Heart left ventricle (tissue), 16 donors: ENCODE data around the gene HRH4. TPM values are rescaled to one million over a fixed set of nuclear protein-coding genes. Genes with fewer than 3 reads are reported as not detected.

Experiments
- ATAC-seq, 4 donors: fragments of 200-7000 bp; cut with Tn5 transposase; one replicate each; pipeline ENCODE4 v1.9.1; 2020 to 2022; ENCODE audit warnings: moderate library complexity in 4 of 4, mild to moderate bottlenecking in 3 of 4, moderate number of reproducible peaks in 1 of 4
- DNase-seq, 5 donors: peaks; one replicate each; pipeline ENCODE4 v3.0.0-alpha.2; 2020
- H3K27ac ChIP-seq, 12 donors: fragments of 200-600 bp; sonication (generic) in 4 of 12; one replicate each; pipeline versions ENCODE4 v1.5.0 to v1.8.0; 2016 to 2022; ENCODE audit warnings: mild to moderate bottlenecking in 2 of 12
- H3K27me3 ChIP-seq, 9 donors: fragments of 200-600 bp; sonication (generic) in 2 of 9; one replicate each; pipeline versions ENCODE4 v1.5.1 to v1.8.0; 2016 to 2022; ENCODE audit warnings: mild to moderate bottlenecking in 3 of 9
- H3K36me3 ChIP-seq, 9 donors: fragments of 200-600 bp; sonication (generic) in 2 of 9; one replicate each; pipeline versions ENCODE4 v1.5.0 to v1.8.0; 2018 to 2022; ENCODE audit warnings: mild to moderate bottlenecking in 2 of 9
- H3K4me1 ChIP-seq, 12 donors: fragments of 200-600 bp; sonication (generic) in 4 of 12; one replicate each; pipeline versions ENCODE4 v1.5.0 to v1.8.0; 2016 to 2022; ENCODE audit warnings: mild to moderate bottlenecking in 3 of 12
- H3K4me3 ChIP-seq, 12 donors: fragments of 200-600 bp; sonication (generic) in 4 of 12; one replicate each; pipeline versions ENCODE4 v1.5.0 to v1.8.0; 2017 to 2022; ENCODE audit warnings: mild to moderate bottlenecking in 9 of 12, moderate library complexity in 4 of 12
- H3K9me3 ChIP-seq, 12 donors: fragments of 200-600 bp; sonication (generic) in 4 of 12; one replicate each; pipeline versions ENCODE4 v1.5.0 to v1.8.0; 2016 to 2022; ENCODE audit warnings: mild to moderate bottlenecking in 1 of 12
- POLR2A ChIP-seq, 2 donors: fragments of 450-650 bp; IDR thresholded peaks; one replicate each; pipeline ENCODE4 v1.6.1; 2017; ENCODE audit warnings: antibody characterized with exemption in 2 of 2, mild to moderate bottlenecking in 2 of 2, moderate library complexity in 2 of 2
- WGBS, 4 donors: extraction: QIAGEN DNeasy Blood & Tissue Kit in 2 of 4; methylation state at CpG; one replicate each; pipeline versions ENCODE4 v1.1.5 to v1.1.7; 2013 to 2018; 5-methylcytosine and 5-hydroxymethylcytosine counted together
- intact Hi-C, 10 donors: fragments of 100-400 bp; cut with DNase I; formaldehyde crosslinking; loops; one replicate each; pipeline versions ENCODE4 v1.11.1 to v1.14.2; 2022
- polyA plus RNA-seq, 2 donors: library from polyadenylated mRNA; stranded (reverse); fragments of 200-250 nt; gene quantifications; one replicate each; pipeline ENCODE4 v1.2.3, GENCODE V29; 2013
- total RNA-seq, 9 donors: library from RNA; depleted of rRNA in 2 of 9; stranded (reverse); fragments of >200 nt in 2 of 9; fragmentation: NEBNext Ultra II Directional in 3 of 9; extraction: Animal tissue kit (Norgen Biotek cat#: 25700) in 3 of 9; gene quantifications; one replicate each; pipeline versions ENCODE4 v1.1.0 to v1.2.4, GENCODE V29; 2016 to 2023
- TF ChIP-seq, protein P1 (sequence below), 12 donors: fragments of 200-600 bp; sonication (generic) in 4 of 12; IDR thresholded peaks; one replicate each; pipeline versions ENCODE4 v1.5.0 to v1.8.0; 2018 to 2022; ENCODE audit warnings: antibody characterized with exemption in 12 of 12, mild to moderate bottlenecking in 5 of 12
- donor health status: ischemic (EF 13 %, LVEDD 7.1; RV severe dilation, severe dysfunction).
- donor health status: healthy with polysubstance abuse.
- donor health status: DM: no; HTN: yes; CAD: no.
- donor health status: DM: no; HTN: no; CAD: no.
- donor health status: ischemic (EF 25% LVEDD 6.9; RV normal size, moderate dysfunction).
- donor health status: ischemic (EF 25% LVEDD 5.7; RV mildly dilated, moderate dysfunction).
- donor health status: healthy.
- donor health status: DM: yes; HTN: yes; CAD: no.
- donor health status: ischemic (EF 35%, LVEDD 5.7; RV mildly dilated, moderate dysfunction).
- donor health status: nonischemic (EF 11% LVEDD 7.7; RV severe dilation, severe dysfunction).
- donor health status: DM: yes; HTN: yes; CAD: no.
- donor health status: PGD.
- donor health status: ischemic (EF 29% LVEDD 5.4; RV normal size, mild dysfunction).
- donor health status: nonischemic (EF 23%, LVEDD 6.1; RV moderate dilation, normal function).

The HRH4 gene
- total and polyA plus RNA-seq, 11 donors = 0.16 to 0.24 (median 0.23) TPM; not detected in 8

DNA sequence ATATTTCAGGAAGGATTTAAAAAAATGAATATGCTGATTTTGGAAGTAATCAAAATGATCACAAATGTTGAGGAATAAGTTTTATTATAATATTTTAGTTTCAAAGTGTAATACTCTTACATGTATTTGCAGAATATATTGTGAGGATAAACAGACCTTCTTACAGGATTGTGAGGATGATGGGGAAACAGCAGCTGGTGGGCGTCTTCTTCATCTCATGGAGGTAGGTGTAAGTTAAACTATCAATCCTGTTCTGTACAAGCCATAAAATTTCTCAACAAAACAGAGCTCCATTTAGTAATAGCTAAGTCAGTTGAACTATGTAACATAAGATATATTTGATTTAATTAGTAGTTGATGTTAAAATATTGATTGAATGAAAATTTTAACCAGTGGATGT, 12.5 kb upstream of the HRH4 start:
- Histone ChIP-seq H3K27ac (no peak overlapping the region), H3K36me3 (peaks cover 0 to 100% (median 94%) of the 10 kb centered on the region in 9 donors), H3K4me3 (no peak overlapping the region), H3K27me3 (no peaks in the 10 kb centered on the region), H3K9me3 (no peaks in the 10 kb centered on the region), H3K4me1 (peaks cover 0 to 6% (median 0%) of the 10 kb centered on the region in 12 donors)
- DNase-seq = no peak
- 93 to 97% (median 95%) methylated on average over 1 of the region's 1 CpG for WGBS, 4 donors
- no peak for ATAC-seq
- no peak for TF ChIP-seq POLR2A (IDR thresholded peaks at IDR 0.05)
- TF ChIP-seq, protein P1, sequence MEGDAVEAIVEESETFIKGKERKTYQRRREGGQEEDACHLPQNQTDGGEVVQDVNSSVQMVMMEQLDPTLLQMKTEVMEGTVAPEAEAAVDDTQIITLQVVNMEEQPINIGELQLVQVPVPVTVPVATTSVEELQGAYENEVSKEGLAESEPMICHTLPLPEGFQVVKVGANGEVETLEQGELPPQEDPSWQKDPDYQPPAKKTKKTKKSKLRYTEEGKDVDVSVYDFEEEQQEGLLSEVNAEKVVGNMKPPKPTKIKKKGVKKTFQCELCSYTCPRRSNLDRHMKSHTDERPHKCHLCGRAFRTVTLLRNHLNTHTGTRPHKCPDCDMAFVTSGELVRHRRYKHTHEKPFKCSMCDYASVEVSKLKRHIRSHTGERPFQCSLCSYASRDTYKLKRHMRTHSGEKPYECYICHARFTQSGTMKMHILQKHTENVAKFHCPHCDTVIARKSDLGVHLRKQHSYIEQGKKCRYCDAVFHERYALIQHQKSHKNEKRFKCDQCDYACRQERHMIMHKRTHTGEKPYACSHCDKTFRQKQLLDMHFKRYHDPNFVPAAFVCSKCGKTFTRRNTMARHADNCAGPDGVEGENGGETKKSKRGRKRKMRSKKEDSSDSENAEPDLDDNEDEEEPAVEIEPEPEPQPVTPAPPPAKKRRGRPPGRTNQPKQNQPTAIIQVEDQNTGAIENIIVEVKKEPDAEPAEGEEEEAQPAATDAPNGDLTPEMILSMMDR (IDR thresholded peaks at IDR 0.05) = no peak
- intact Hi-C loops = no loop called here

DNA sequence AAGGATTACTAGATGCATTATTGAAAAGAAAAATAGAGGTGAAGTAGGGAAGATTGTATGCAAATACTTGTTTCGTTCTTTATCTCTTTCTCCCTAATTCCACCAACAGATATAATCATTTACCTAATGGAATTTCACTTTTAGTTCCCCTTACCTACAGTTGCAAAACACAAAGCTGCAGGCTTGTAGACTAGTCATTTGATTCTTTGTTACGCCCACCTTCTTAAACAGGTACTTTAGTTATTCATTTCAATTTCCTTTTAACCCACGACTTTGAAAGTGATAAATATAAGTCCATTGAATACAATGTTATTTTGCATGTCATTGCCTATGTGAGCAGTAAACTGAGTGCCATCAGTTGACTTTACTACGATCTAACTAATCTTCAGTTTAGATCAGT, 3.9 kb upstream of the HRH4 start:
- TF ChIP-seq POLR2A (IDR thresholded peaks at IDR 0.05) = no peak
- TF ChIP-seq, protein P1 (IDR thresholded peaks at IDR 0.05) = no peak
- Histone ChIP-seq H3K27me3 (no peaks in the 10 kb centered on the region), H3K27ac (no peak overlapping the region), H3K4me3 (no peak overlapping the region), H3K9me3 (no peaks in the 10 kb centered on the region), H3K36me3 (peaks cover 0 to 23% (median 12%) of the 10 kb centered on the region in 9 donors), H3K4me1 (no peaks in the 10 kb centered on the region)
- ATAC-seq (no peak), DNase-seq (no peak)
- intact Hi-C loops = no loop called here
- 94 to 95% (median 95%) methylated on average over 4 of the region's 4 CpGs for WGBS, 4 donors

DNA sequence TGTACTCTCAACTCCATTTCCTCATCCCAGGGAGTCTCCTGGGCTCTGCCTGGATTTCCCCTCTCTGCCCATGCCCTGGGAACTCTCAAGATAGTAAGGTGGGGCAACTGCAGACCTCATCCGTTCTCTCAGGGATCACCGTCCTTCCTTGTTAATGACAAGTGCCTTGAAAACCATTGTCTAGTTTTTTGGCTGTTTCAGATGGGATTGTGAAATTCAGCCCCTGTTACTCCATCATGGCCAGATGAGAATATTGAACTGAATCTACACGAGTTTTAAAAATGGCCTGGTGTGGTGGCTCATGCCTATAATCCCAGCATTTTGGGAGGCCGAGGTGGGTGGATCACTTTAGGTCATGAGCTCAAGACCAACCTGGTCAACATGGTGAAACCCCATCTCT, 665 bp upstream of the HRH4 start:
- no peak for DNase-seq
- intact Hi-C loops = no loop called here
- no peak for ATAC-seq
- Histone ChIP-seq H3K36me3 (peaks cover 0 to 4% (median 0%) of the 10 kb centered on the region in 9 donors), H3K4me3 (no peak overlapping the region), H3K27me3 (no peaks in the 10 kb centered on the region), H3K9me3 (no peaks in the 10 kb centered on the region), H3K4me1 (no peaks in the 10 kb centered on the region), H3K27ac (no peak overlapping the region)
- 85 to 93% (median 89%) methylated on average over 4 of the region's 4 CpGs for WGBS, 4 donors
- TF ChIP-seq, protein P1 (IDR thresholded peaks at IDR 0.05) = no peak
- TF ChIP-seq POLR2A (IDR thresholded peaks at IDR 0.05) = no peak

DNA sequence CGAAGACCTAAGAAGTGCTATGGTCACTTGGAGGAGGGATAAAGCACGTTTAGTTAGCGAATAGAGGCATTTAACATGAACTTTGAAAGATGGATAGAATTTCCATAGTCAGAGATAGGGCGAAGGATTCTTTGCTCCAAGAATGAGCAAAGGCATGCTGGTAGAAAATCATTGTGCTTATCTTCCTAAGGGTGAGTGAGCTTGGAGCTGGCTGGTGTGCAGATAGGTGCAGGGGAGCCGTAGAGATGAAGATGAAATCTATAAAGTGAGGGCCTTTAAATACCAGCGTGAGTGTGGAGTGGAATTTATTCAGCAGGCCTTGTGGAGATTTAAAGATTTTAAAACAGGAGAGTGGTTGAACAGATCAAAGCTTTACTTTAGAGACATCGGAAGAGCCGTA, 1.6 kb downstream of the HRH4 start:
- intact Hi-C loops = no loop called here
- WGBS, 4 donors = 92 to 93% (median 92%) methylated on average over 8 of the region's 8 CpGs
- Histone ChIP-seq H3K27me3 (no peaks in the 10 kb centered on the region), H3K36me3 (peaks cover 0 to 4% (median 0%) of the 10 kb centered on the region in 9 donors), H3K4me3 (peak overlapping the region in 1 of 12 donors; percentile 4), H3K4me1 (no peaks in the 10 kb centered on the region), H3K9me3 (no peaks in the 10 kb centered on the region), H3K27ac (no peak overlapping the region)
- no peak for TF ChIP-seq POLR2A (IDR thresholded peaks at IDR 0.05)
- TF ChIP-seq, protein P1 (IDR thresholded peaks at IDR 0.05) = no peak
- no peak for ATAC-seq
- no peak for DNase-seq
